Hematopoietic multipotent progenitor cell treated with erythropoietin and hydrocortisone succinate and interleukin-3 and kit ligand, for 8 days (in vitro differentiated cells): ENCODE data around the gene PCP4.

ENCODE experiments used
- DNase-seq: peaks from one replicate; pipeline ENCODE4 v3.0.0-alpha.2; 2015

PCP4 gene

GRCh38 chr21:39976800-39977199 is 109.6 kb downstream of the PCP4 start:
- DNase-seq, result no peak
